ENCODE results near the gene HOXD4.

GRCh38 chr2:176149939-176150583 is 1.3 kb upstream of the HOXD4 start:
- TF ChIP-seq CTCF (IDR thresholded peaks at IDR 0.05) = no peak
- TF ChIP-seq USF2 (IDR thresholded peaks at IDR 0.05; ENCODE audit: borderline replicate concordance, low read depth, low read length) = no peak
- TF ChIP-seq POLR2AphosphoS5 (IDR thresholded peaks at IDR 0.05; ENCODE audit: low read depth, low read length) = no peak
- no peak for TF ChIP-seq TAF1 (IDR thresholded peaks at IDR 0.05; ENCODE audit: borderline replicate concordance, low read depth, low read length)
- TF ChIP-seq RCOR1 (IDR thresholded peaks at IDR 0.05; ENCODE audit: low read length) = no peak
- no peak for TF ChIP-seq SIN3A (IDR thresholded peaks at IDR 0.05; ENCODE audit: borderline replicate concordance, low read depth, low read length)
- TF ChIP-seq RAD21 (IDR thresholded peaks at IDR 0.05; ENCODE audit: low read length) = no peak
- no peak for TF ChIP-seq RFX5 (IDR thresholded peaks at IDR 0.05; ENCODE audit: low read length)

Data from SK-N-SH (cell line).